Hepatocyte (in vitro differentiated cells): Measurements from ENCODE around the gene KIRREL3. TPM values are rescaled to one million over a fixed set of nuclear protein-coding genes. Genes with fewer than 3 reads are reported as not detected.

ENCODE experiments used
- DNase-seq: peaks from one replicate; pipeline ENCODE4 v3.0.0-alpha.2; 2016; ENCODE audit warnings: low spot score
- H2AFZ ChIP-seq: fragments of 200-600 bp; sonication (generic); 2 replicates; pipeline ENCODE4 v1.6.0; 2016; ENCODE audit warnings: antibody characterized with exemption, mild to moderate bottlenecking
- H3K27ac ChIP-seq: fragments of 200-600 bp; sonication (generic); 2 replicates; pipeline ENCODE4 v1.5.1; 2016; ENCODE audit warnings: mild to moderate bottlenecking
- H3K27me3 ChIP-seq: fragments of 200-600 bp; sonication (generic); 2 replicates; pipeline ENCODE4 v1.6.1; 2016
- H3K36me3 ChIP-seq: fragments of 200-600 bp; sonication (generic); replicated peaks from 2 replicates; pipeline ENCODE4 v1.5.1; 2016; ENCODE audit warnings: low read depth; ENCODE audit not compliant: insufficient read depth
- H3K4me1 ChIP-seq: fragments of 200-600 bp; sonication (generic); 2 replicates; pipeline ENCODE4 v1.5.1; 2016; ENCODE audit warnings: mild to moderate bottlenecking, moderate library complexity; ENCODE audit not compliant: insufficient read depth
- H3K4me2 ChIP-seq: fragments of 200-600 bp; sonication (generic); 2 replicates; pipeline ENCODE4 v1.6.0; 2016
- H3K4me3 ChIP-seq: fragments of 200-600 bp; sonication (generic); 2 replicates; pipeline ENCODE4 v1.5.1; 2016; ENCODE audit warnings: mild to moderate bottlenecking
- H3K79me2 ChIP-seq: fragments of 200-600 bp; sonication (generic); 2 replicates; pipeline ENCODE4 v1.6.0; 2017; ENCODE audit warnings: mild to moderate bottlenecking
- H3K9me2 ChIP-seq: fragments of 200-600 bp; sonication (generic); replicated peaks from 2 replicates; pipeline ENCODE4 v1.6.0; 2017; ENCODE audit warnings: mild to moderate bottlenecking; ENCODE audit not compliant: insufficient read depth
- H3K9me3 ChIP-seq: fragments of 200-600 bp; sonication (generic); 2 replicates; pipeline ENCODE4 v1.5.1; 2016; ENCODE audit warnings: low read depth, mild to moderate bottlenecking
- H4K20me1 ChIP-seq: fragments of 200-600 bp; sonication (generic); 2 replicates; pipeline ENCODE4 v1.6.0; 2016; ENCODE audit warnings: mild to moderate bottlenecking; ENCODE audit not compliant: insufficient read depth, poor library complexity, severe bottlenecking
- CTCF ChIP-seq: fragments of 200-600 bp; sonication (generic); IDR thresholded peaks from 2 replicates; pipeline ENCODE4 v1.5.1; 2016; ENCODE audit warnings: antibody characterized with exemption, mild to moderate bottlenecking; ENCODE audit not compliant: poor library complexity
- EZH2 ChIP-seq: fragments of 200-600 bp; sonication (generic); IDR thresholded peaks from 2 replicates; pipeline ENCODE4 v1.6.1; 2016; ENCODE audit warnings: antibody characterized with exemption, mild to moderate bottlenecking, borderline replicate concordance
- EZH2phosphoT487 ChIP-seq: fragments of 200-600 bp; sonication (generic); IDR thresholded peaks from one replicate; pipeline ENCODE4 v1.6.1; 2018; ENCODE audit warnings: antibody characterized with exemption, mild to moderate bottlenecking, low read depth, moderate library complexity; ENCODE audit not compliant: unreplicated experiment, severe bottlenecking
- WGBS: methylation state at CpG from one replicate; pipeline ENCODE4 v1.1.6; 2016; ENCODE audit warnings: low lambda C conversion rate; ENCODE audit errors: missing lambda C conversion rate; 5-methylcytosine and 5-hydroxymethylcytosine counted together
- polyA plus RNA-seq: library from polyadenylated mRNA; unstranded; fragments of >200 nt; fragmentation: Nextera tagmentation; extraction: Ambion mirVana; gene quantifications from 2 replicates; pipeline ENCODE4 v1.2.1, GENCODE V29; 2016
- total RNA-seq: library from RNA; depleted of rRNA; stranded (reverse); fragments of >200 nt; gene quantifications from 2 replicates; pipeline ENCODE4 v1.2.3, GENCODE V29; 2014

KIRREL3 gene
- total and polyA plus RNA-seq, 2 experiments from 2014 or later, result 0.33 to 0.86 TPM

GRCh38 chr11:126833065-126833464 is 167.5 kb downstream of the KIRREL3 start:
- no peak overlapping the region for H3K4me3 ChIP-seq
- DNase-seq, result no peak
- no peaks in the 10 kb centered on the region for H3K9me2 ChIP-seq
- no peaks in the 10 kb centered on the region for H3K9me3 ChIP-seq
- no peaks in the 10 kb centered on the region for H4K20me1 ChIP-seq
- H3K27ac ChIP-seq, result no peak overlapping the region
- no peak for TF ChIP-seq CTCF
- TF ChIP-seq EZH2phosphoT487, result no peak
- no peak for TF ChIP-seq EZH2
- no peak overlapping the region for H2AFZ ChIP-seq
- H3K4me1 ChIP-seq, result no peaks in the 10 kb centered on the region
- no peaks in the 10 kb centered on the region for H3K36me3 ChIP-seq
- no peak overlapping the region for H3K4me2 ChIP-seq
- H3K79me2 ChIP-seq, result no peaks in the 10 kb centered on the region
- 90% methylated on average over 1 of the region's 1 CpG for WGBS
- H3K27me3 ChIP-seq, result peaks cover 7% of the 10 kb centered on the region

GRCh38 chr11:126832387-126832786 is 168.2 kb downstream of the KIRREL3 start:
- Histone ChIP-seq H3K36me3 (no peaks in the 10 kb centered on the region), H3K4me3 (no peak overlapping the region), H3K27me3 (peaks cover 7% of the 10 kb centered on the region), H2AFZ (no peak overlapping the region), H3K9me2 (no peaks in the 10 kb centered on the region), H4K20me1 (no peaks in the 10 kb centered on the region), H3K4me2 (no peak overlapping the region), H3K79me2 (no peaks in the 10 kb centered on the region), H3K27ac (no peak overlapping the region), H3K9me3 (no peaks in the 10 kb centered on the region), H3K4me1 (no peaks in the 10 kb centered on the region)
- 69% methylated on average over 6 of the region's 6 CpGs for WGBS
- no peak for DNase-seq
- TF ChIP-seq CTCF (no peak), EZH2phosphoT487 (no peak), EZH2 (no peak)

GRCh38 chr11:126830216-126830806 is 170.3 kb downstream of the KIRREL3 start:
- Histone ChIP-seq H3K9me2 (no peaks in the 10 kb centered on the region), H3K4me3 (no peak overlapping the region), H4K20me1 (no peaks in the 10 kb centered on the region), H3K27me3 (peaks cover 15% of the 10 kb centered on the region), H3K4me1 (no peaks in the 10 kb centered on the region), H3K36me3 (no peaks in the 10 kb centered on the region), H3K27ac (no peak overlapping the region), H2AFZ (no peak overlapping the region), H3K79me2 (no peaks in the 10 kb centered on the region), H3K9me3 (no peaks in the 10 kb centered on the region), H3K4me2 (no peak overlapping the region)
- DNase-seq, result no peak
- 67% methylated on average over 7 of the region's 7 CpGs for WGBS
- TF ChIP-seq EZH2phosphoT487, result no peak
- TF ChIP-seq CTCF, result no peak
- TF ChIP-seq EZH2, result no peak
